Non-pigmented ciliary epithelial cell (primary cell): Measurements from ENCODE around the gene SRBD1.

Source experiments
- DNase-seq: peaks from one replicate; pipeline ENCODE4 v3.0.0-alpha.2; 2010; ENCODE audit warnings: low read depth

Gene SRBD1

DNA sequence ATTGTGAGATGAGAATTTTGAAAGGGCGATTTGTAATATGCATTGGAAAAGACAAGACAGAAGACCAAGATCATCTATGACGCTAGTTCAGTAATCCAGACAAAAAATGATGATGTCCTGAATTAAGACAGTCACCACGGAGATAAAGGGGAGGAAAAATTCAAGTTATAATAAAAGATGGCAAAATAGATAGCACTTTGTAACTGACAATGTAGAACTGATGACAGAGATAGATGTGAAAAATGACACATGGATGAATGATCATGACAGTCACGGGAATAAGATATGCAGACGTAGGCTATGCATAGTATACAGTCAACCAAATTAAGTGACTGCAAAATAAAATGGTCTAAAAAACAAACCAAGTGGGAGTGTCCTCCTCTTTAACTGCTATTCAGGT, 59.2 kb downstream of the SRBD1 start:
- DNase-seq, result no peak

DNA sequence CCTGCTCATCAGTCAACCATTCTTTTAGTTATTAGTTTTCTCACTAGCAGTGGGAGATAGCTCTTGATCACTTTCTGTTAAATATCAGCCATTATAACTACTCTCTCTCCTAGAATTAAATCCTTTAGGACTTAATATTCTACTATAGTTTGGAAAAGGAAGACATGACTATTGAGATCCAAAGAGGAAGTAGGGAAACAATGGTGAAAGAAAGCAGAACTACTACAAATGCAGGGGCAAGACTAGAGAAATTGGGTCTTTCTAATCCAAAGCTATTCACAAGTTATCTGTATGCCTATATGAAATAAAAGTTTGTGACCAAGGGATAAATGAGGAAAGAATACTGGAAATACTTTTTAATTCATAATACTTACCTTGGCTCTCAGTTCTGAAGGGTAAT, 65.1 kb downstream of the SRBD1 start:
- DNase-seq, result no peak

GRCh38 chr2:45543257-45543656, 67.8 kb downstream of the SRBD1 start:
- no peak for DNase-seq

GRCh38 chr2:45542013-45542412, 69.1 kb downstream of the SRBD1 start:
- no peak for DNase-seq

GRCh38 chr2:45541450-45541849, 69.6 kb downstream of the SRBD1 start:
- DNase-seq, result no peak

GRCh38 chr2:45540942-45541341, 70.1 kb downstream of the SRBD1 start:
- DNase-seq, result no peak

GRCh38 chr2:45533771-45534170, 77.3 kb downstream of the SRBD1 start:
- no peak for DNase-seq

GRCh38 chr2:45532181-45532580, 78.9 kb downstream of the SRBD1 start:
- no peak for DNase-seq

GRCh38 chr2:45524016-45524415, 87.1 kb downstream of the SRBD1 start:
- DNase-seq, result no peak

DNA sequence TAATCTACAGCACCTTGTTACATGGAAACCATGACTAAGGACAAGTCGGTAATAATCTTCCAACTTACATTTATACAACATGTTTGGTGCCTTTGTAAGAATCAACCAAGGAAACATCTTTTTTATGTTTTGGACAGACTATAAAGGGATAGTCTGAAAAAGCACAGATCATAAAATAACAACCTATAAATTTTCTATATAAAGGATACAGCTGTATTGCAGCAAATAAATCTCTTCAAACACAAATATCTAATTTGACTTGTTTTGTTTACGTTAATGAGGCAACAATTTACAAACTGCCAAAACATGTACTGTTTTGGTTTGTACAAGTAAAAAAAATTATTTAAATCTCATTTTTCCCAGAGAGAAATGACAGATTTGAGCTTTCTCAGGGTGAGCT, 92.5 kb downstream of the SRBD1 start:
- no peak for DNase-seq

DNA sequence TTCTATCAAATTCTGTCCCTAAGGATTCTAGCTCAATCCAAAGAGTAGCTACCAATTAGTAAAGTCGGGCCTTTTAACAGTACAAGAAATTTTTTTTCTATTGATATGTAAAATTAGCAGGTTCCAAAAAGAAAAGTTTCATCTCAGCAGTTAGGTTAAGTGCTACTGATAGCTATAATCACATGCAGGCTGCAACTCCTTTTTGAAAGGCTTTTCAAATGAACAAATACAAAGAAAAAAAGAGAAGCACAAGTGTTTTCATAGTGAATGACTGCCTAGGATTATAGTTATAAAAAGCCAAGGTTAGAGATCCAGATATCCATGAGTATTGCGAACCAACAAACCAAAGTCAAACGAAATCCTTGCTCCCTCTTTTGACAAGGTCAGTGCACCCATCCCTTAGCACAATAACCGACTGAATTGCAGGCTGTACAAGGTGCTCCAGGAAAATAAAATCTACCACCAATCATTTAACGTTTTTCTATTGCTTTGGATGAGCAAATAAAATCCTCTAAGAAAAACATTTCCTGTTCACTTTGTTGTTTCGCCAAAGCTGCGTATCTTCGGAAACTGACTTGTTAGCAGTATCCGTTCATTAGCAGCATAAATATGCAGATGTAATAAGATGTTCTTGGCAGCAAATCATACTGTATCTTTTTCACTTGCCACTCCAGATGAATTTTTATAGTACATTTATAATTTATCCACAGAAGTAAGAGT, 100.2 kb downstream of the SRBD1 start:
- DNase-seq, result no peak

GRCh38 chr2:45506756-45507155, 104.3 kb downstream of the SRBD1 start:
- no peak for DNase-seq

- no peak for DNase-seq
Observed at GRCh38 chr2:45505138-45505537, 105.9 kb downstream of the SRBD1 start.

- no peak for DNase-seq
Observed at GRCh38 chr2:45498661-45499550, 112.2 kb downstream of the SRBD1 start.

DNA sequence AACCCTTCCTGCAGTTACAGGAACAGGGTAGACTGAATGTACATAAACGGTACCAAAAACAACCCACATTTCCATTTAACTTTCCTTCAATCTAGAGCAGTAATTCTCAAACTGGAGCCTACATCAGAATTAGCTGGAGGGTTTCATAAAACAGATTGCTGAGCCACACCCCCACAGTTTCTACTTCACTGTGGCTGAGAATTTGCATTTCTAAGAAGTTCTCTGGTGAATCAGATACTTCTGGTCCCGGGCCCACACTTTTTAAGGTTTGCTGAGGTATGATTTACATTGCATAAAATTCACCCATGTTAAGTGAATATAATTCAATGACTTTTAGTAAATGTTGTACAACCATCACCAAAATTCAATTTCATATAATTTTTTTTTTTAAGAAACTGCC, 113.7 kb downstream of the SRBD1 start:
- DNase-seq, result peak; percentile 6

- no peak for DNase-seq
Observed at GRCh38 chr2:45496869-45497268, 114.2 kb downstream of the SRBD1 start.

DNA sequence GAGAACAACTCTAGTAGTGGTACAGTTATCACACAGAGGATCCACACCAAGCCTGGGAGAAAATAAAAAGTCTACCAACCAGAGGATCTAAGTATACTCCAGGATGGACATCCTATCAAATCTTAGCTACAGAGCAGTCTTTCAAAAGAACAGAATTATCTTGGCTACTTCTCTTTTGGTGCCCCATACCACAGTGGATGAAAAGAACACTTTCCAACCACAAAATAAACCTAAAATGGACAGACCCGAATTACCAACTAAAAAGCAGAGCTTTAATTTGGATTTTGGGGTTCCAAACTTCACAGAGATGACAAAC, 116.1 kb downstream of the SRBD1 start:
- DNase-seq, result no peak

GRCh38 chr2:45494275-45494977, 116.6 kb downstream of the SRBD1 start:
- DNase-seq, result peak; percentile 64

GRCh38 chr2:45484965-45485364, 126.1 kb downstream of the SRBD1 start:
- no peak for DNase-seq

DNA sequence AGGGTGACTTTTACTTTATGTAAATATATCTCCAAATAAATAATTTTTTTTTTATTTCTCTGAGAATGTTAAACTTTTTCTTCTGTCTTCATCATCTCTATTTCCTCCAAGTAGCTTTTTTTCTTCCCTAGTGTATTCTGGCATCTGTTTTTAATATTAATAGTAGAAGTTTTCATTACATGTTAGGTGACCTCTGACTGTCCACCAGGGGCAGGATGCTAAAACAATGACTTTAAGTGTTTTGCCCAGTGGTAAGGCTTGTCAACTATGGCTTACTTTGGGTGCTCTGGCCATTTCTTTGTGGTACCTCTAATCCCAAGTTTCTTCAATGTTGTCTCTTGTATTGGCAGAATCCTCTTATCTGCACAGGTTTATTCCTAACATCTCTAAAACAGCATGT, 127.1 kb downstream of the SRBD1 start:
- DNase-seq, result no peak

DNA sequence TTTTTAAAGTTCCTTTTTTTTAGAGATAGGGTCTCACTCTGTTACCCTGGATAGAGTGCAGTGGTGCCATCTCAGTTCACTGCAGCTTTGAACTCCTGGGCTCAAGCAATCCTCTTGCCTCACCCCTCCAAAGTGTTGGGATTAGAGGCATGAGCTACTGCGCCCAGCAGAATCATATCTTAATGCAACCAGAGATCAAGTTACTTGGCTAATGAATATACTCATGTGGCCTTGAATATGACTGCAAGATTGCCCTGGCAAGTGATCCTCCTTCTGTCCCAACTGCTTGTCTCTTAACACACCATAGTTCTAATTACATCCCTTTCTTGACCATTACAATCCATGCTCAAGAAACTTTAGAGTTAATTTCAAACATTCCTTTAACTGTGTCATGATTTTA, 133.5 kb downstream of the SRBD1 start:
- DNase-seq, result no peak

- no peak for DNase-seq
Observed at GRCh38 chr2:45470531-45470930, 140.5 kb downstream of the SRBD1 start.
